IPS DF 6.9 (cell line): ENCODE measurements around the gene BCOR.

Experiments used
- DNase-seq: peaks from one replicate; pipeline ENCODE4 v3.0.0-alpha.2; 2013; ENCODE audit warnings: low read depth, low spot score
- H3K27ac ChIP-seq: one replicate; pipeline ENCODE4 v1.5.1; 2013; ENCODE audit warnings: low read length, control low read depth
- H3K27me3 ChIP-seq: 2 replicates; pipeline ENCODE4 v1.6.1; 2013; ENCODE audit warnings: mild to moderate bottlenecking, low read length; ENCODE audit not compliant: control insufficient read depth, insufficient read depth
- H3K36me3 ChIP-seq: 2 replicates; pipeline ENCODE4 v1.6.1; 2013; ENCODE audit warnings: low read length; ENCODE audit not compliant: control insufficient read depth, insufficient read depth
- H3K4me1 ChIP-seq: 2 replicates; pipeline ENCODE4 v1.6.1; 2013; ENCODE audit warnings: low read length; ENCODE audit not compliant: control insufficient read depth, insufficient read depth
- H3K4me3 ChIP-seq: 2 replicates; pipeline ENCODE4 v1.5.1; 2013; ENCODE audit warnings: mild to moderate bottlenecking, low read length
- H3K9me3 ChIP-seq: 2 replicates; pipeline ENCODE4 v1.6.1; 2013; ENCODE audit warnings: low read length, inconsistent platforms; ENCODE audit not compliant: control insufficient read depth, insufficient read depth
- WGBS: extraction: QIAGEN DNeasy Blood & Tissue Kit; methylation state at CpG from one replicate; pipeline ENCODE4 v1.1.7; 2013; ENCODE audit warnings: mixed read lengths, missing lambda C conversion rate; ENCODE audit not compliant: insufficient read length, insufficient coverage; 5-methylcytosine and 5-hydroxymethylcytosine counted together

BCOR gene

GRCh38 chrX:40003071-40003427 is 94.7 kb downstream of the BCOR start:
- Histone ChIP-seq H3K4me1 (peaks cover 3% of the 10 kb centered on the region), H3K27ac (no peak overlapping the region), H3K27me3 (peaks cover 5% of the 10 kb centered on the region; the same call in 1 of the 2 replicates), H3K9me3 (no peaks in the 10 kb centered on the region), H3K36me3 (no peaks in the 10 kb centered on the region), H3K4me3 (no peak overlapping the region)
- no peak for DNase-seq
- no CpG with 5 or more reads among the region's 4 CpGs for WGBS
